Testis (tissue), 2 donors: ENCODE measurements around the gene LIX1L.

Source experiments
- CTCF ChIP-seq, 3 experiments: fragments of 450-650 bp in 2 of 3; fragments of 200-600 bp in 1 of 3; sonication (generic) in 1 of 3; IDR thresholded peaks; one replicate each; pipeline ENCODE4 v1.5.1; 2016 to 2019; ENCODE audit warnings: antibody characterized with exemption in 3 of 3, mild to moderate bottlenecking in 2 of 3, moderate library complexity in 1 of 3
- POLR2A ChIP-seq: fragments of 450-650 bp; IDR thresholded peaks from one replicate; pipeline ENCODE4 v1.6.1; 2017; ENCODE audit warnings: antibody characterized with exemption, mild to moderate bottlenecking, moderate library complexity

DNA sequence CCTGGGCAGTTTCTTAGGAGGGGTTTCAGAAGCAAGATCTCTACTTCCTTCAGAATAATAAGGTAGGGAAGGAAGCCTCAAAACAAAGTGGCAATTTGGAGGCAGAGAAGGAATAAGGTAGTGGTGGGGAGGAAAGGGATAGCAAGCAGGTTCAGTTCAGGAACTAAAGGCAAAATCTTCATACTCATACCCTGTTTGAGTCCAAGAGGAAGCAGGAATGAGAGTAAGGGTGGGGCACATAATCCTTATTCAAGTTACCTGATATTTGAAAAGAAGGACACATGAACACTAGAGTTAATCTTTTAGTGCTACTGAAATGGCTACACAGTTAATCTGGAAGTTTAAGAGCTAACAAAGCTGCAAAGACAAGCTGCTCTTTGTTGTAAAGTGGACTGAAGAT, 22.1 kb downstream of the LIX1L start:
- TF ChIP-seq CTCF (IDR thresholded peaks at IDR 0.05): no peak
- no peak for TF ChIP-seq POLR2A
